SK-N-SH (cell line): Measurements from ENCODE around the gene TMEM41A. TPM values are rescaled to one million over a fixed set of nuclear protein-coding genes. Genes with fewer than 3 reads are reported as not detected.

Experiments used
- CTCF ChIA-PET: fragments of 300-600, 350-600 bp; formaldehyde crosslinking; extraction: SDS; loops from one replicate; lab custom pipeline; 2021; lab: Yijun Ruan, JAX
- POLR2A ChIA-PET: fragments of 350-600 bp; sonication (Branson Sonifier 250); formaldehyde crosslinking; extraction: SDS; loops from one replicate; lab custom pipeline; 2020; ENCODE audit warnings: antibody characterized with exemption, inconsistent platforms; lab: Yijun Ruan, JAX
- DNase-seq: peaks from one replicate; pipeline ENCODE4 v3.0.0; 2012
- H2AFZ ChIP-seq: fragments of 200-600 bp; sonication (generic); 2 replicates; pipeline ENCODE4 v1.8.1; 2016; ENCODE audit warnings: antibody characterized with exemption, mild to moderate bottlenecking, low read depth
- H3F3A ChIP-seq: fragments of 200-600 bp; sonication (generic); replicated peaks from 2 replicates; pipeline ENCODE3; 2016; ENCODE audit warnings: antibody characterized with exemption, mild to moderate bottlenecking; ENCODE audit not compliant: insufficient read depth
- H3K27ac ChIP-seq, 2 experiments: fragments of 200-500 bp in 1 of 2; fragments of 200-600 bp in 1 of 2; sonication (Bioruptor generic) in 1 of 2; sonication (generic), shearing (Covaris generic) in 1 of 2; 2 replicates each; pipeline versions ENCODE4 v1.5.1 to v1.6.1; 2014 to 2016; ENCODE audit warnings: low read depth in 2 of 2, inconsistent platforms in 1 of 2, low read length in 1 of 2, mild to moderate bottlenecking in 1 of 2, mixed read lengths in 1 of 2
- H3K27me3 ChIP-seq: fragments of 200-600 bp; sonication (generic), shearing (Covaris generic); 2 replicates; pipeline ENCODE4 v1.6.1; 2016; ENCODE audit warnings: mixed run types; ENCODE audit not compliant: insufficient read depth
- H3K36me3 ChIP-seq, 2 experiments: fragments of 200-500 bp in 1 of 2; fragments of 200-600 bp in 1 of 2; sonication (Bioruptor generic) in 1 of 2; sonication (generic) in 1 of 2; replicated peaks in 1 of 2; 2 replicates each; pipeline versions ENCODE3 to v1.5.1; 2014 to 2016; ENCODE audit warnings: low read length in 1 of 2, mild to moderate bottlenecking in 1 of 2; ENCODE audit not compliant: insufficient read depth in 2 of 2, control insufficient read depth in 1 of 2
- H3K4me1 ChIP-seq, 2 experiments: fragments of 200-500 bp in 1 of 2; fragments of 200-600 bp in 1 of 2; sonication (Bioruptor generic) in 1 of 2; sonication (generic), shearing (Covaris generic) in 1 of 2; 2 replicates each; pipeline versions ENCODE4 v1.5.1 to v1.6.1; 2014 to 2016; ENCODE audit warnings: low read depth in 1 of 2, low read length in 1 of 2, mixed run types in 1 of 2; ENCODE audit not compliant: insufficient read depth in 2 of 2, control insufficient read depth in 1 of 2
- H3K4me2 ChIP-seq: fragments of 200-600 bp; sonication (generic), shearing (Covaris generic); 2 replicates; pipeline ENCODE4 v1.6.1; 2017; ENCODE audit warnings: mixed run types
- H3K4me3 ChIP-seq, 2 experiments: fragments of 200-500 bp in 1 of 2; fragments of 200-600 bp in 1 of 2; sonication (Bioruptor generic) in 1 of 2; sonication (generic), shearing (Covaris generic) in 1 of 2; 2 replicates each; pipeline versions ENCODE4 v1.5.1 to v1.8.1; 2014 to 2016; ENCODE audit warnings: low read depth in 2 of 2, inconsistent platforms in 1 of 2, low read length in 1 of 2, mild to moderate bottlenecking in 1 of 2, mixed read lengths in 1 of 2, moderate library complexity in 1 of 2
- H3K79me2 ChIP-seq: fragments of 200-600 bp; sonication (generic); 2 replicates; pipeline ENCODE4 v1.8.1; 2017; ENCODE audit warnings: mild to moderate bottlenecking; ENCODE audit not compliant: insufficient read depth
- H3K9ac ChIP-seq: fragments of 200-600 bp; sonication (generic); 2 replicates; pipeline ENCODE4 v1.6.1; 2017; ENCODE audit warnings: mixed run types
- H3K9me2 ChIP-seq: fragments of 200-600 bp; sonication (generic); 2 replicates; pipeline ENCODE4 v1.6.1; 2017; ENCODE audit warnings: mixed run types
- H3K9me3 ChIP-seq: fragments of 200-600 bp; sonication (generic); 2 replicates; pipeline ENCODE4 v1.6.1; 2017; ENCODE audit warnings: mixed run types, mild to moderate bottlenecking, moderate library complexity
- H4K20me1 ChIP-seq: fragments of 200-600 bp; sonication (generic); 2 replicates; pipeline ENCODE4 v1.6.1; 2017; ENCODE audit warnings: mild to moderate bottlenecking, mixed run types; ENCODE audit not compliant: insufficient read depth
- CHD2 ChIP-seq: fragments of 150-350 bp; IDR thresholded peaks from 2 replicates; pipeline ENCODE4 v1.6.1; 2018; ENCODE audit warnings: low read length; ENCODE audit not compliant: partially characterized antibody
- ELF1 ChIP-seq: IDR thresholded peaks from 2 replicates; pipeline ENCODE4 v1.4.0; 2012
- EZH2phosphoT487 ChIP-seq: fragments of 200-600 bp; sonication (generic); IDR thresholded peaks from 2 replicates; pipeline ENCODE4 v1.6.1; 2017; ENCODE audit warnings: low read depth, mixed run types, mild to moderate bottlenecking, antibody characterized with exemption, moderate library complexity, borderline replicate concordance
- FOSL2 ChIP-seq: IDR thresholded peaks from 2 replicates; pipeline ENCODE4 v1.4.0; 2012; ENCODE audit warnings: low read depth, mild to moderate bottlenecking, moderate library complexity, borderline replicate concordance
- GATA2 ChIP-seq: sonication (generic); formaldehyde crosslinking; IDR thresholded peaks from 2 replicates; pipeline ENCODE4 v1.5.0; 2020; ENCODE audit warnings: mild to moderate bottlenecking, missing genetic modification reagents
- JUND ChIP-seq: IDR thresholded peaks from 2 replicates; pipeline ENCODE4 v1.4.0; 2012
- MXI1 ChIP-seq: IDR thresholded peaks from 2 replicates; pipeline ENCODE4 v1.6.1; 2012; ENCODE audit warnings: mild to moderate bottlenecking, low read depth, low read length, improper control_type of control experiment
- RCOR1 ChIP-seq: fragments of 150-350 bp; IDR thresholded peaks from 2 replicates; pipeline ENCODE4 v1.6.1; 2017; ENCODE audit warnings: antibody characterized with exemption, low read length
- SMC3 ChIP-seq: IDR thresholded peaks from 2 replicates; pipeline ENCODE4 v1.6.1; 2012; ENCODE audit warnings: low read depth, low read length, improper control_type of control experiment
- USF2 ChIP-seq: fragments of 150-350 bp; IDR thresholded peaks from 2 replicates; pipeline ENCODE4 v1.6.1; 2017; ENCODE audit warnings: antibody characterized with exemption, low read length, low read depth, borderline replicate concordance
- WGBS: methylation state at CpG from one replicate; pipeline ENCODE4 v1.1.6; 2017; ENCODE audit warnings: low lambda C conversion rate; 5-methylcytosine and 5-hydroxymethylcytosine counted together
- polyA plus RNA-seq, 3 experiments: library from polyadenylated mRNA; depleted of rRNA; stranded (reverse); fragments of >200 nt; gene quantifications; 2 replicates each; pipeline ENCODE4 v1.2.3, GENCODE V29; 2012
- TF ChIP-seq, protein P1 (sequence below): IDR thresholded peaks from 2 replicates; pipeline ENCODE4; 2012
- TF ChIP-seq, protein P2 (sequence below): IDR thresholded peaks from 2 replicates; pipeline ENCODE4 v1.4.0; 2012; ENCODE audit warnings: low read depth, borderline replicate concordance
- TF ChIP-seq, protein P3 (sequence below): IDR thresholded peaks from 2 replicates; pipeline ENCODE4 v1.4.0; 2012; ENCODE audit warnings: low read depth, borderline replicate concordance

The TMEM41A gene
- polyA plus RNA-seq, 1 of the 3 experiments (the other 2 are of a cell fraction), result 9.4 TPM

DNA sequence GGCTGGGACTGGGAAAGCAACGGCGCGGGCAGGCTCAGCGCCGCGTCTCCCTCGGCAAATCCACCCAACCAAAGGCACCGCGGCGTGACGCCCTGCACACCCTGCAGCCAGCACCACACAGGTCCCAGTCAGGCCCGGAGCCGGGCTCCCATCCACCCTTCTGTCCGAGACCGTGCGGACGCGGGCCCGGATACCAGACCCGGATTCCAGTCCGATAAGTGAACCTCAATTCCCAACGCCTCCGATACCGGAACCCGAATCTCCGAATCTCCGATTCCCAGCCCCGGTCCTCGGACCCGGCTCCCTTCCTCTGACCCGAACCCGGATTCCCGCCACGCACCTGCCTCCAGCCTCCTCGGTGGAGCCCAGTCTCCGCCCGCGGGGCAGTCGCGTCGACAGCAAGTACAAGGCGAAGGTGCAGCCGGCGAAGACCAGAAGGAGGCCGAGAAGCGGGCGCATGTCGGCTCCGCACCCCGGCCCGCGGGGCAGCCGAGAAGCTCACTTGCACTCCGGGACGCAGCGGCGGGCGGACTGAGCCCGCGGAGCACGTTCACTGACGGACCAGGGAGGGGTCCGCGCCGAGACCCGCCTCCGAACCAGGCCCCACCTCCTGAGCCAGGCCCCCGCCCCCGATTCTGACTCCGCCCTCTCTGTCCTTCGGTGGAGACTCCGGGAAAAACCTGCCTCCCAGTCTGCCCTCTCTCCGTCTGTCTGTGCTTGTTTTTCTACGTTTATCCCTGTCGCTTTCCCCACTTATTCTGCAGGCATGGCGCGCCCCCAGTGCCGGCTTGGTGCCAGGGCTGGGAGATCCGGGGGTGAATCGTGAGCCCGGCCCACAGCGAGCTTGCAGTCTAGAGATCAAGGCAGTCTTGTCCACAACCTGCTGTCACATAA lies at the start of gene TMEM41A (continued):
- TF ChIP-seq, protein P1, sequence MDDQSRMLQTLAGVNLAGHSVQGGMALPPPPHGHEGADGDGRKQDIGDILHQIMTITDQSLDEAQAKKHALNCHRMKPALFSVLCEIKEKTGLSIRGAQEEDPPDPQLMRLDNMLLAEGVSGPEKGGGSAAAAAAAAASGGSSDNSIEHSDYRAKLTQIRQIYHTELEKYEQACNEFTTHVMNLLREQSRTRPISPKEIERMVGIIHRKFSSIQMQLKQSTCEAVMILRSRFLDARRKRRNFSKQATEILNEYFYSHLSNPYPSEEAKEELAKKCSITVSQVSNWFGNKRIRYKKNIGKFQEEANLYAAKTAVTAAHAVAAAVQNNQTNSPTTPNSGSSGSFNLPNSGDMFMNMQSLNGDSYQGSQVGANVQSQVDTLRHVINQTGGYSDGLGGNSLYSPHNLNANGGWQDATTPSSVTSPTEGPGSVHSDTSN, result 0 out of 2 replicates have a peak, but pooled peaks have one; percentile 5
- TF ChIP-seq JUND (no peak), USF2 (peak; percentile 35; the same call in 1 of the 2 replicates), CHD2 (peak; percentile 87), MXI1 (peak; percentile 57; the same call in 1 of the 2 replicates), GATA2 (CRISPR knock-in tag) (no peak), RCOR1 (peak; percentile 61)

- no peaks in the 10 kb centered on the region for H4K20me1 ChIP-seq
- H3K9ac ChIP-seq, result no peak overlapping the region
- no peaks in the 10 kb centered on the region for H3F3A ChIP-seq
- peaks cover 0 to 4% of the 10 kb centered on the region in 2 experiments; a peak in 1 of 4 replicates for H3K4me1 ChIP-seq
- H3K4me3 ChIP-seq, result no peak overlapping the region
- POLR2A ChIA-PET, result no interaction called here
- TF ChIP-seq EZH2phosphoT487, result no peak
- TF ChIP-seq, protein P2, sequence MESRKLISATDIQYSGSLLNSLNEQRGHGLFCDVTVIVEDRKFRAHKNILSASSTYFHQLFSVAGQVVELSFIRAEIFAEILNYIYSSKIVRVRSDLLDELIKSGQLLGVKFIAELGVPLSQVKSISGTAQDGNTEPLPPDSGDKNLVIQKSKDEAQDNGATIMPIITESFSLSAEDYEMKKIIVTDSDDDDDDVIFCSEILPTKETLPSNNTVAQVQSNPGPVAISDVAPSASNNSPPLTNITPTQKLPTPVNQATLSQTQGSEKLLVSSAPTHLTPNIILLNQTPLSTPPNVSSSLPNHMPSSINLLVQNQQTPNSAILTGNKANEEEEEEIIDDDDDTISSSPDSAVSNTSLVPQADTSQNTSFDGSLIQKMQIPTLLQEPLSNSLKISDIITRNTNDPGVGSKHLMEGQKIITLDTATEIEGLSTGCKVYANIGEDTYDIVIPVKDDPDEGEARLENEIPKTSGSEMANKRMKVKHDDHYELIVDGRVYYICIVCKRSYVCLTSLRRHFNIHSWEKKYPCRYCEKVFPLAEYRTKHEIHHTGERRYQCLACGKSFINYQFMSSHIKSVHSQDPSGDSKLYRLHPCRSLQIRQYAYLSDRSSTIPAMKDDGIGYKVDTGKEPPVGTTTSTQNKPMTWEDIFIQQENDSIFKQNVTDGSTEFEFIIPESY, result no peak
- TF ChIP-seq, protein P3, sequence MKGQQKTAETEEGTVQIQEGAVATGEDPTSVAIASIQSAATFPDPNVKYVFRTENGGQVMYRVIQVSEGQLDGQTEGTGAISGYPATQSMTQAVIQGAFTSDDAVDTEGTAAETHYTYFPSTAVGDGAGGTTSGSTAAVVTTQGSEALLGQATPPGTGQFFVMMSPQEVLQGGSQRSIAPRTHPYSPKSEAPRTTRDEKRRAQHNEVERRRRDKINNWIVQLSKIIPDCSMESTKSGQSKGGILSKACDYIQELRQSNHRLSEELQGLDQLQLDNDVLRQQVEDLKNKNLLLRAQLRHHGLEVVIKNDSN, result no peak
- no peak for TF ChIP-seq FOSL2
- no peak for TF ChIP-seq ELF1
- no peak for TF ChIP-seq SMC3
- TF ChIP-seq MXI1, result no peak
- peak; percentile 24 for DNase-seq
- no peaks in the 10 kb centered on the region for H3K36me3 ChIP-seq
- no peak overlapping the region for H3K27ac ChIP-seq
- CTCF ChIA-PET, result no interaction called here
- no peak overlapping the region for H2AFZ ChIP-seq
- no peaks in the 10 kb centered on the region for H3K9me2 ChIP-seq
- WGBS, result 44% methylated on average over 7 of the region's 7 CpGs
- no peak overlapping the region for H3K4me2 ChIP-seq
- no peaks in the 10 kb centered on the region for H3K9me3 ChIP-seq
- H3K27me3 ChIP-seq, result no peaks in the 10 kb centered on the region
- no peaks in the 10 kb centered on the region for H3K79me2 ChIP-seq
These were observed 41.9 kb upstream of the TMEM41A start for GRCh38 chr3:185540695-185541094.
